Epithelial cell of proximal tubule (primary cell): ENCODE measurements around the gene ZNF232. TPM values are rescaled to one million over a fixed set of nuclear protein-coding genes. Genes with fewer than 3 reads are reported as not detected.

Source experiments
- DNase-seq: peaks from one replicate; pipeline ENCODE4 v3.0.0-alpha.2; 2011; ENCODE audit warnings: low read depth
- H3K4me3 ChIP-seq: 2 replicates; pipeline ENCODE4 v1.5.1; 2011; ENCODE audit warnings: low read depth, mild to moderate bottlenecking, low read length
- total RNA-seq: library from RNA; depleted of rRNA; stranded (reverse); fragments of >200 nt; gene quantifications from 2 replicates; pipeline ENCODE4 v1.2.3, GENCODE V29; 2015
- TF ChIP-seq, protein P1 (sequence below): conservative IDR thresholded peaks from 2 replicates; pipeline ENCODE4 v1.5.1; 2012; ENCODE audit warnings: low read depth, mild to moderate bottlenecking, low read length

Gene ZNF232
- total RNA-seq, 1 donor from 2014 or later: 5.4 TPM

DNA sequence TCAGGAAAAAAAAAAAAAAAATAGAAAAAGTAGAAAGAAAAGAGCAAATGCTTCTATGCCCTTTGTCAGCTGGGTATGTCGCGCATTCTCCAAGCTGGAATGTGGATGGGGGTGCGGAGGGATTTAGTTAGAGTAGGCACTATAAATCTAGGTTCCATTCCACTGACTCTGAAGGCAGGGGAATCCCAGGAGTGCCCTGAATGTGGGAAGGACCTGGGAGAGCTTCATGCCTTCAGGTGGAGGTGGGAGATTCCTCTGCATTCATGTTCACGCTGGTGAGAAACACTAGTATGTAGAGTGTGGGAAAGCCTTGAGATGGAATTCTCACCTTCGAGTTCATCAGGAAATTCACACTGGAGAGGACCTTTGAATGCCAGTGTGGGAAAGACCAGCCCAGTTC, 12.4 kb downstream of the ZNF232 start:
- no peak overlapping the region for H3K4me3 ChIP-seq
- TF ChIP-seq, protein P1, sequence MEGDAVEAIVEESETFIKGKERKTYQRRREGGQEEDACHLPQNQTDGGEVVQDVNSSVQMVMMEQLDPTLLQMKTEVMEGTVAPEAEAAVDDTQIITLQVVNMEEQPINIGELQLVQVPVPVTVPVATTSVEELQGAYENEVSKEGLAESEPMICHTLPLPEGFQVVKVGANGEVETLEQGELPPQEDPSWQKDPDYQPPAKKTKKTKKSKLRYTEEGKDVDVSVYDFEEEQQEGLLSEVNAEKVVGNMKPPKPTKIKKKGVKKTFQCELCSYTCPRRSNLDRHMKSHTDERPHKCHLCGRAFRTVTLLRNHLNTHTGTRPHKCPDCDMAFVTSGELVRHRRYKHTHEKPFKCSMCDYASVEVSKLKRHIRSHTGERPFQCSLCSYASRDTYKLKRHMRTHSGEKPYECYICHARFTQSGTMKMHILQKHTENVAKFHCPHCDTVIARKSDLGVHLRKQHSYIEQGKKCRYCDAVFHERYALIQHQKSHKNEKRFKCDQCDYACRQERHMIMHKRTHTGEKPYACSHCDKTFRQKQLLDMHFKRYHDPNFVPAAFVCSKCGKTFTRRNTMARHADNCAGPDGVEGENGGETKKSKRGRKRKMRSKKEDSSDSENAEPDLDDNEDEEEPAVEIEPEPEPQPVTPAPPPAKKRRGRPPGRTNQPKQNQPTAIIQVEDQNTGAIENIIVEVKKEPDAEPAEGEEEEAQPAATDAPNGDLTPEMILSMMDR: no peak
- no peak for DNase-seq

- no peak overlapping the region for H3K4me3 ChIP-seq
- DNase-seq: no peak
- TF ChIP-seq, protein P1: no peak
Observed at GRCh38 chr17:5097101-5097834, 14.4 kb downstream of the ZNF232 start.

GRCh38 chr17:5096731-5097100, 15.0 kb downstream of the ZNF232 start:
- H3K4me3 ChIP-seq: no peak overlapping the region
- no peak for DNase-seq
- TF ChIP-seq, protein P1: no peak

- no peak overlapping the region for H3K4me3 ChIP-seq
- TF ChIP-seq, protein P1: no peak
- DNase-seq: no peak
Observed at GRCh38 chr17:5092218-5093010, 19.3 kb downstream of the ZNF232 start.

- TF ChIP-seq, protein P1: no peak
Observed at GRCh38 chr17:5080591-5080990, 31.1 kb downstream of the ZNF232 start.

DNA sequence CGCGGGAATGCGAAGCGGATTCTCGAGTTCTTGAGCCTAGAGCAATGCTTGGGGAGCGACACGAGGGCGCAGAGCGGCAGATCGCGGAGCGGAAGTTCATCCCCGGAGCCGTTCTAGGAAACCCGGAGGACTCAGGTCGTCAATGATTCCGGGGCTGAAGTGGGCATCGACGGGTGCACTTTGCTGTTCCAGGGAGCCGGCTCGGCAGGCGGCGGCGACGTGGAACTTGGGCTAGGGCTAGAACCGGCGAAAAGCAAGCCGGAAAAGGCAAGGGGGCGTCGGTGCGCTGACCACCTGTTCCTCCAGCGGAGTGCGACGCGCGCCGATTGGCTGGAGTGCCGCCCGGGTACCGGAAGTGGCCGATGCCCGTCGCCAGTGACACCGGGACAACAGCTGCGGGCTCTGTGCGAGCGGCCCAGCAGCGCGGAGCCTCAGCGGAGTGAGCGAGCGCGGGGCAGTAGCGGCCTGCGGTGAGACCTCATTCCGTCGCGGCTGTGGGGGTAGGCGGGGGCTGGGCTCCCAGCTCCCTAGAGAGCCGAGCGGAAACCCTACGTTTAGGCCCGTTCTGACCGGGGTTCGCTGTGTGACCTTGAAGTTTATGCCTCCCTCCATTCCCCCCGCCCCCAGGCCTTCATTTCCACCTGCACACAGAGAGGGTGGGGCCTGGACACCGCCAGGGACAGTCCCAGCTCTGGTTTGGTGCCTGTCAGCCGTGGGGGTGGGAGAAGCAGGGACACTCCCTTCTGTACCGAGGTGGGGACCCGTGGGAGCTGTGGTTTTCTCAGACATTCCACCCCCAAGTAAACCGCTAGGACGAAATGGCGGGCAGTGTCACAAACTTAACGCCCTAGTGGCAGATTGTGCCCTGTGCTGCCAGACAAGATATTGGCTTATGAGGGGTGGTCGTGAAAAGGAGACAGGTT, 33.3 kb downstream of the ZNF232 start, which contains the start of gene ZFP3:
ZFP3 (plus strand) TSS at position 362 of the 923 bp plus-strand sequence. CDS start 13,038 bp downstream, outside the sequence.
- no peak for DNase-seq
- H3K4me3 ChIP-seq: peak within 1 kb of the TSS; percentile 73
- TF ChIP-seq, protein P1: peak; percentile 7

More at GRCh38 chr17:5080591-5080990, 31.1 kb downstream of the ZNF232 start:
- no peak overlapping the region for H3K4me3 ChIP-seq
- no peak for DNase-seq
